ENCODE results near the gene HRC. TPM values are rescaled to one million over a fixed set of nuclear protein-coding genes. Genes with fewer than 3 reads are reported as not detected.

The HRC gene
- total and polyA plus RNA-seq, 2 of the 8 experiments (the other 6 are each of a cell fraction or from before 2014, with no cell fraction given) = 2.3 to 2.6 TPM

DNA sequence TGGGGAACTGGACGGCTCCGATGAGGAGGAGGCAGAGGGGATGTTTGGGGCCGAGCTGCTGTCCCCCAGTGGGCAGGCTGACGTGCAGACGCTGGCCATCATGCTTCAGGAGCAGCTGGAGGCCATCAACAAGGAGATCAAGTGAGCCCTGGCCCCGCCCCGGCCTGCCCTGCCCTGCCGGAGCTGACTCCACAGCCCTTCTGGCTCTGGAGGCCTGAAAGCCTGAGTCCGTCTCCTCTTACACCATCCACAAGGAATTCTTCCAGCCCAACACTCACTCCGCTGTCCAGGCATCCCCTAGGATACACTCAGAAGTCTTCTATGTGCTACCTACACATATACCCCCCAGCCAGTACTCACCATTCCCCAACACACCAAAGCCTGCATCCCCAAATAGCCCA lies 18.4 kb downstream of the HRC start:
- Histone ChIP-seq H3K9me3 (ENCODE audit: insufficient read depth in 2 of 2, low read depth in 1 of 2, low read length in 1 of 2) (no peaks in the 10 kb centered on the region), H3K79me1 (ENCODE audit: low read depth, low read length) (no peaks in the 10 kb centered on the region), H3K36me3 (ENCODE audit: control insufficient read depth in 2 of 4, insufficient read depth in 4 of 4, low read length in 3 of 4) (peaks cover 0 to 5% (median 2%) of the 10 kb centered on the region in 4 experiments; a peak in 3 of 8 replicates), H3K9ac (replicated peaks in 1 of 4; ENCODE audit: extremely low read depth in 1 of 4, low read depth in 3 of 4, low read length in 3 of 4) (no peak overlapping the region), H3K23me2 (ENCODE audit: low read depth, low read length) (peaks cover 6% of the 10 kb centered on the region; the same call in 1 of the 2 replicates), H3K79me2 (ENCODE audit: control insufficient read depth in 1 of 2, insufficient read depth in 2 of 2, low read length in 2 of 2) (no peaks in the 10 kb centered on the region), H2BK12ac (ENCODE audit: low read depth, low read length) (0 out of 2 replicates have a peak overlapping the region, but pooled peaks have one; percentile 9), H2AFZ (ENCODE audit: low read length) (no peak overlapping the region), H3K27me3 (replicated peaks in 1 of 4; ENCODE audit: control insufficient read depth in 3 of 4, extremely low read depth in 1 of 4, insufficient read depth in 3 of 4, low read length in 3 of 4) (no peaks in the 10 kb centered on the region), H2BK5ac (ENCODE audit: low read depth, low read length) (no peak overlapping the region), H4K91ac (replicated peaks; ENCODE audit: insufficient read length, low read length) (no peak overlapping the region), H3K4me2 (ENCODE audit: insufficient read depth in 1 of 2, low read depth in 2 of 2, low read length in 2 of 2) (no peak overlapping the region), H2BK20ac (ENCODE audit: low read length) (no peak overlapping the region), H3K23ac (ENCODE audit: insufficient read length) (no peak overlapping the region), H4K20me1 (replicated peaks in 1 of 2; ENCODE audit: control insufficient read depth in 1 of 2, insufficient read depth in 2 of 2, low read length in 2 of 2) (peaks cover 0 to 4% of the 10 kb centered on the region in 2 experiments), H3K4me3 (ENCODE audit: extremely low read depth in 1 of 4, insufficient read depth in 2 of 4, low read depth in 3 of 4, low read length in 4 of 4) (no peak overlapping the region), H3K27ac (ENCODE audit: low read depth, low read length) (no peak overlapping the region), H3K18ac (ENCODE audit: extremely low read depth, low read length) (no peak overlapping the region), H2BK120ac (replicated peaks; ENCODE audit: low read depth, low read length) (no peak overlapping the region), H3K56ac (replicated peaks; ENCODE audit: insufficient read length, low read depth, low read length) (no peak overlapping the region), H2AK5ac (ENCODE audit: low read depth, low read length) (no peak overlapping the region), H3K4ac (replicated peaks; ENCODE audit: insufficient read length, low read depth, low read length) (no peak overlapping the region), H4K8ac (ENCODE audit: extremely low read depth, insufficient read depth, low read length) (no peak overlapping the region), H3K14ac (ENCODE audit: insufficient read length) (no peak overlapping the region), H3K4me1 (replicated peaks in 1 of 4; ENCODE audit: control insufficient read depth in 3 of 4, insufficient read depth in 4 of 4, low read length in 3 of 4) (peaks cover 4 to 12% (median 7%) of the 10 kb centered on the region in 4 experiments; a peak in 6 of 7 replicates), H4K5ac (ENCODE audit: insufficient read length, low read depth, low read length) (no peak overlapping the region), H2BK15ac (ENCODE audit: low read length) (no peak overlapping the region)
- no peak for DNase-seq (ENCODE audit: low read depth in 1 of 2, low spot score in 2 of 2)
- WGBS, 2 experiments (ENCODE audit: extremely low coverage in 1 of 2, insufficient coverage in 1 of 2, insufficient read length in 1 of 2, insufficient replicate concordance in 2 of 2, low coverage in 1 of 2, low lambda C conversion rate in 2 of 2, missing lambda C conversion rate in 1 of 2) = 96% methylated on average over 10 of the region's 10 CpGs; no CpG with 5 or more reads in 1 of the 2 experiments
- TF ChIP-seq EZH2 (IDR thresholded peaks at IDR 0.05; ENCODE audit: low read depth, low read length, severe bottlenecking) (no peak), SAP30 (IDR thresholded peaks at IDR 0.05; ENCODE audit: insufficient read depth, insufficient replicate concordance, low read length) (no peak), RFX5 (IDR thresholded peaks at IDR 0.05; ENCODE audit: borderline replicate concordance, low read depth, low read length) (no peak), POU5F1 (IDR thresholded peaks at IDR 0.05; ENCODE audit: low read depth, low read length) (no peak), JUND (IDR thresholded peaks at IDR 0.05; ENCODE audit: low read length) (no peak), TAF1 (IDR thresholded peaks at IDR 0.05; ENCODE audit: low read depth, low read length) (no peak), TBP (IDR thresholded peaks at IDR 0.05; ENCODE audit: low read depth, low read length) (no peak)
- ChIA-PET POLR2A (ENCODE audit: partially characterized antibody) (interaction anchor here (1.0 to 5.8 kb wide), 5 partner anchors 9 to 22 kb away, joined by 3 to 47 read pairs (median 5); partner anchors contain the start of gene LIN7B), CTCF (ENCODE audit: partially characterized antibody) (interaction anchor here (1.0 to 9.7 kb wide), 6 partner anchors 7 to 73 kb away, joined by 3 to 99 read pairs (median 7); no protein-coding TSS in a partner anchor)
- FAIRE-seq = no peak

Measured in H1 (cell line).